H9 (cell line): ENCODE measurements around the gene WDR12. TPM values are rescaled to one million over a fixed set of nuclear protein-coding genes. Genes with fewer than 3 reads are reported as not detected.

Experiments used
- DNase-seq: peaks from one replicate; pipeline ENCODE4 v3.0.0-alpha.2; 2017
- H2AFZ ChIP-seq: one replicate; pipeline ENCODE4 v1.6.1; 2013; ENCODE audit warnings: mild to moderate bottlenecking, low read length, control low read depth, moderate library complexity
- H2AK5ac ChIP-seq: 2 replicates; pipeline ENCODE4 v1.6.1; 2013; ENCODE audit warnings: low read length, control low read depth, mixed read lengths; ENCODE audit not compliant: insufficient read length
- H2BK120ac ChIP-seq: one replicate; pipeline ENCODE4 v1.6.1; 2013; ENCODE audit warnings: low read depth, mild to moderate bottlenecking, low read length, control low read depth, inconsistent platforms; ENCODE audit not compliant: poor library complexity, severe bottlenecking
- H2BK12ac ChIP-seq: 2 replicates; pipeline ENCODE4 v1.6.1; 2013; ENCODE audit warnings: low read length, control low read depth, mixed read lengths, low read depth; ENCODE audit not compliant: insufficient read length
- H2BK15ac ChIP-seq: 2 replicates; pipeline ENCODE4 v1.6.1; 2013; ENCODE audit warnings: low read depth, low read length, control low read depth
- H2BK20ac ChIP-seq: one replicate; pipeline ENCODE4 v1.6.1; 2013; ENCODE audit warnings: low read depth, mild to moderate bottlenecking, low read length, control low read depth, inconsistent platforms; ENCODE audit not compliant: poor library complexity, severe bottlenecking
- H2BK5ac ChIP-seq: 2 replicates; pipeline ENCODE4 v1.6.1; 2013; ENCODE audit warnings: low read length, control low read depth, mixed read lengths; ENCODE audit not compliant: insufficient read length
- H3K14ac ChIP-seq: 2 replicates; pipeline ENCODE4 v1.6.1; 2013; ENCODE audit warnings: low read length, control low read depth; ENCODE audit not compliant: insufficient read depth
- H3K18ac ChIP-seq: 2 replicates; pipeline ENCODE4 v1.6.1; 2013; ENCODE audit warnings: low read depth, mild to moderate bottlenecking, mixed read lengths, low read length, control low read depth; ENCODE audit not compliant: insufficient read length
- H3K23ac ChIP-seq: 2 replicates; pipeline ENCODE4 v1.6.1; 2013; ENCODE audit warnings: low read length, control low read depth, mixed read lengths, low read depth; ENCODE audit not compliant: insufficient read length
- H3K23me2 ChIP-seq: 2 replicates; pipeline ENCODE4 v1.6.1; 2013; ENCODE audit warnings: low read depth, mild to moderate bottlenecking, mixed read lengths, low read length, control low read depth; ENCODE audit not compliant: insufficient read length, poor library complexity, severe bottlenecking
- H3K27ac ChIP-seq: 2 replicates; pipeline ENCODE4 v1.5.1; 2013; ENCODE audit warnings: low read length, control low read depth, mixed read lengths, low read depth; ENCODE audit not compliant: insufficient read length
- H3K27me3 ChIP-seq: 2 replicates; pipeline ENCODE4 v1.6.1; 2013; ENCODE audit warnings: low read length, control low read depth, inconsistent platforms; ENCODE audit not compliant: insufficient read depth
- H3K4ac ChIP-seq: 2 replicates; pipeline ENCODE4 v1.6.1; 2013; ENCODE audit warnings: low read depth, mild to moderate bottlenecking, control low read depth, inconsistent platforms, low read length, moderate library complexity
- H3K4me1 ChIP-seq: 2 replicates; pipeline ENCODE4 v1.6.1; 2013; ENCODE audit warnings: low read length, control low read depth, inconsistent platforms; ENCODE audit not compliant: insufficient read depth
- H3K4me2 ChIP-seq: 2 replicates; pipeline ENCODE4 v1.6.1; 2013; ENCODE audit warnings: low read length, control low read depth, mixed read lengths; ENCODE audit not compliant: insufficient read length, insufficient read depth
- H3K56ac ChIP-seq: 2 replicates; pipeline ENCODE4 v1.6.1; 2013; ENCODE audit warnings: low read depth, mild to moderate bottlenecking, mixed read lengths, low read length, control low read depth; ENCODE audit not compliant: insufficient read length
- H3K79me1 ChIP-seq: 2 replicates; pipeline ENCODE4 v1.6.1; 2013; ENCODE audit warnings: low read depth, mild to moderate bottlenecking, moderate library complexity, low read length, control low read depth, inconsistent platforms; ENCODE audit not compliant: insufficient read depth, poor library complexity, severe bottlenecking
- H3K79me2 ChIP-seq: 2 replicates; pipeline ENCODE4 v1.6.1; 2013; ENCODE audit warnings: low read length, control low read depth, inconsistent platforms; ENCODE audit not compliant: insufficient read depth
- H3K9ac ChIP-seq: 2 replicates; pipeline ENCODE4 v1.6.1; 2013; ENCODE audit warnings: low read length, control low read depth, mixed read lengths; ENCODE audit not compliant: insufficient read length; ENCODE audit errors: extremely low read depth
- H3K9me3 ChIP-seq: one replicate; pipeline ENCODE4 v1.6.1; 2013; ENCODE audit warnings: low read depth, low read length, inconsistent platforms; ENCODE audit not compliant: control insufficient read depth
- H3T11ph ChIP-seq: one replicate; pipeline ENCODE4 v1.6.1; 2013; ENCODE audit warnings: mild to moderate bottlenecking, low read length, control low read depth, inconsistent platforms
- H4K20me1 ChIP-seq: one replicate; pipeline ENCODE4 v1.6.1; 2013; ENCODE audit not compliant: control insufficient read depth, insufficient read length, insufficient read depth
- H4K5ac ChIP-seq: 2 replicates; pipeline ENCODE4 v1.6.1; 2013; ENCODE audit warnings: low read depth, mild to moderate bottlenecking, mixed read lengths, low read length, control low read depth; ENCODE audit not compliant: insufficient read length
- H4K8ac ChIP-seq: replicated peaks from 2 replicates; pipeline ENCODE4 v1.6.1; 2013; ENCODE audit warnings: low read length, control low read depth, mixed read lengths, low read depth; ENCODE audit not compliant: insufficient read length
- H4K91ac ChIP-seq: 2 replicates; pipeline ENCODE4 v1.6.1; 2013; ENCODE audit warnings: low read depth, mild to moderate bottlenecking, moderate library complexity, mixed read lengths, low read length, control low read depth; ENCODE audit not compliant: insufficient read length
- H3K27ac Mint-ChIP-seq, 3 experiments: 2 replicates in 2 of 3; 3 replicates in 1 of 3; pipeline ENCODE4 v1.8.0; 2020 to 2021; ENCODE audit warnings: mixed read lengths in 3 of 3, mild to moderate bottlenecking in 1 of 3, moderate library complexity in 1 of 3
- H3K27me3 Mint-ChIP-seq: 2 replicates; pipeline ENCODE4 v1.8.0; 2021; ENCODE audit warnings: low read depth, mild to moderate bottlenecking, moderate library complexity, mixed read lengths
- H3K36me3 Mint-ChIP-seq, 3 experiments: 2 replicates in 2 of 3; 3 replicates in 1 of 3; pipeline ENCODE4 v1.8.0; 2020 to 2021; ENCODE audit warnings: low read depth in 3 of 3, mixed read lengths in 3 of 3; ENCODE audit not compliant: insufficient read depth in 1 of 3
- H3K4me1 Mint-ChIP-seq, 2 experiments: 2 replicates each; pipeline ENCODE4 v1.8.0; 2020; ENCODE audit warnings: mixed read lengths in 2 of 2
- H3K4me3 Mint-ChIP-seq, 2 experiments: 2 replicates in 1 of 2; 3 replicates in 1 of 2; pipeline ENCODE4 v1.8.0; 2020 to 2021; ENCODE audit warnings: mild to moderate bottlenecking in 2 of 2, mixed read lengths in 2 of 2, moderate library complexity in 1 of 2
- H3K9me3 Mint-ChIP-seq, 2 experiments: 2 replicates in 1 of 2; 3 replicates in 1 of 2; pipeline ENCODE4 v1.8.0; 2020; ENCODE audit warnings: mild to moderate bottlenecking in 2 of 2, mixed read lengths in 2 of 2, moderate library complexity in 1 of 2
- WGBS: extraction: QIAGEN DNeasy Blood & Tissue Kit; methylation state at CpG from one replicate; pipeline ENCODE4 v1.1.7; 2013; ENCODE audit warnings: missing lambda C conversion rate, low lambda C conversion rate, mixed read lengths; ENCODE audit not compliant: insufficient read length; ENCODE audit errors: extremely low coverage; 5-methylcytosine and 5-hydroxymethylcytosine counted together
- total RNA-seq: library from RNA; stranded (reverse); gene quantifications from 2 replicates; pipeline ENCODE4 v1.2.1, GENCODE V29; 2021
- TF ChIP-seq, protein P1 (sequence below): fragments of 200-600 bp; sonication (generic); conservative IDR thresholded peaks from 3 replicates; pipeline ENCODE4 v1.8.0; 2021; ENCODE audit warnings: antibody characterized with exemption, mild to moderate bottlenecking

WDR12 gene
- total RNA-seq, 1 experiment from 2014 or later, result 129 TPM

DNA sequence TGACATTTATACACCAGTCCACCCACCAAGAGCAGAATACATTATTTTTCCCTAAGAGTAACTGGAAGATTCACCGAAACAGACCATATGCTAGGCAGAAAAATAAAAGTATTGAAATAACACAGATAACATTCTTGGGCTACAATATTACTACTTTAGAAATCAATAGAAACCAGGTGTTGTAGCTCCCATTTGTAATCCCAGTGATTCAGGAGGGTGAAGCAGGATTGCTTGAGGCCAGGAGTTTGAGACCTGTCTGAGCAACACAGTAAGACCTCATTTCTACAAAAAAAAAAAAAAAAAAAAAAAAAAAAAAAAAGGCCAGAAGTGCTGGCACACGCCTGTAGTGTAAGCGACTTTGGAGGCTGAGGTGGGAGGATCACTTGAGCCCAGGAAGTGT lies 49.5 kb downstream of the WDR12 start:
- no peak overlapping the region for H2BK120ac ChIP-seq
- TF ChIP-seq, protein P1, sequence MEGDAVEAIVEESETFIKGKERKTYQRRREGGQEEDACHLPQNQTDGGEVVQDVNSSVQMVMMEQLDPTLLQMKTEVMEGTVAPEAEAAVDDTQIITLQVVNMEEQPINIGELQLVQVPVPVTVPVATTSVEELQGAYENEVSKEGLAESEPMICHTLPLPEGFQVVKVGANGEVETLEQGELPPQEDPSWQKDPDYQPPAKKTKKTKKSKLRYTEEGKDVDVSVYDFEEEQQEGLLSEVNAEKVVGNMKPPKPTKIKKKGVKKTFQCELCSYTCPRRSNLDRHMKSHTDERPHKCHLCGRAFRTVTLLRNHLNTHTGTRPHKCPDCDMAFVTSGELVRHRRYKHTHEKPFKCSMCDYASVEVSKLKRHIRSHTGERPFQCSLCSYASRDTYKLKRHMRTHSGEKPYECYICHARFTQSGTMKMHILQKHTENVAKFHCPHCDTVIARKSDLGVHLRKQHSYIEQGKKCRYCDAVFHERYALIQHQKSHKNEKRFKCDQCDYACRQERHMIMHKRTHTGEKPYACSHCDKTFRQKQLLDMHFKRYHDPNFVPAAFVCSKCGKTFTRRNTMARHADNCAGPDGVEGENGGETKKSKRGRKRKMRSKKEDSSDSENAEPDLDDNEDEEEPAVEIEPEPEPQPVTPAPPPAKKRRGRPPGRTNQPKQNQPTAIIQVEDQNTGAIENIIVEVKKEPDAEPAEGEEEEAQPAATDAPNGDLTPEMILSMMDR, result no peak
- H3K56ac ChIP-seq, result no peak overlapping the region
- H2AFZ ChIP-seq, result no peak overlapping the region
- no peaks in the 10 kb centered on the region for H4K20me1 ChIP-seq
- no peaks in the 10 kb centered on the region for H3K4me1 ChIP-seq
- Mint-ChIP-seq H3K4me3 (no peak overlapping the region), H3K27me3 (no peaks in the 10 kb centered on the region), H3K9me3 (no peaks in the 10 kb centered on the region; a peak in 1 of 5 replicates), H3K36me3 (peaks cover 0 to 5% (median 0%) of the 10 kb centered on the region in 3 experiments; a peak in 1 of 7 replicates), H3K4me1 (no peaks in the 10 kb centered on the region), H3K27ac (no peak overlapping the region)
- no CpG with 5 or more reads among the region's 3 CpGs for WGBS
- no peak overlapping the region for H3T11ph ChIP-seq
- H3K27ac ChIP-seq, result no peak overlapping the region
- no peak for DNase-seq
- no peak overlapping the region for H3K4ac ChIP-seq
- H2BK15ac ChIP-seq, result no peak overlapping the region
- H4K5ac ChIP-seq, result no peak overlapping the region
- H3K23ac ChIP-seq, result no peak overlapping the region
- H4K8ac ChIP-seq, result no peak overlapping the region
- no peaks in the 10 kb centered on the region for H3K9me3 ChIP-seq
- H3K9ac ChIP-seq, result no peak overlapping the region
- H2BK5ac ChIP-seq, result no peak overlapping the region
- H3K79me2 ChIP-seq, result no peaks in the 10 kb centered on the region
- H4K91ac ChIP-seq, result no peak overlapping the region
- H3K18ac ChIP-seq, result no peak overlapping the region
- no peak overlapping the region for H2BK20ac ChIP-seq
- H3K79me1 ChIP-seq, result no peaks in the 10 kb centered on the region
- no peak overlapping the region for H2AK5ac ChIP-seq
- no peak overlapping the region for H3K14ac ChIP-seq
- H3K27me3 ChIP-seq, result no peaks in the 10 kb centered on the region
- H3K23me2 ChIP-seq, result no peaks in the 10 kb centered on the region
- H3K4me2 ChIP-seq, result no peak overlapping the region
- no peak overlapping the region for H2BK12ac ChIP-seq
